GM12874 (cell line): ENCODE measurements around the gene RAB26.

ENCODE experiments used
- CTCF ChIP-seq: IDR thresholded peaks from 2 replicates; pipeline ENCODE4 v1.5.1; 2011; ENCODE audit warnings: low read depth, mild to moderate bottlenecking, control low read depth, low read length, moderate library complexity; ENCODE audit not compliant: insufficient read depth

RAB26 gene

GRCh38 chr16:2200313-2200712 is 51.9 kb downstream of the RAB26 start:
- TF ChIP-seq CTCF, result no peak
